ENCODE data around the gene PIGH. TPM values are rescaled to one million over a fixed set of nuclear protein-coding genes. Genes with fewer than 3 reads are reported as not detected.

PIGH gene, protein sequence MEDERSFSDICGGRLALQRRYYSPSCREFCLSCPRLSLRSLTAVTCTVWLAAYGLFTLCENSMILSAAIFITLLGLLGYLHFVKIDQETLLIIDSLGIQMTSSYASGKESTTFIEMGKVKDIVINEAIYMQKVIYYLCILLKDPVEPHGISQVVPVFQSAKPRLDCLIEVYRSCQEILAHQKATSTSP
- 10 to 100 TPM in 6 of 9 donors, 1 to 10 TPM in 3; 8.0 to 21.3 (median 11.4) TPM for total RNA-seq
- 10 to 100 TPM; 12.2 to 30.0 TPM for polyA plus RNA-seq
- long read RNA-seq, donor 1, transcript PIGH-201 (4 exons, 1,420 nt): major isoform, 8 of 15 reads
- long read RNA-seq, donor 1, partial matches to known transcripts: 1 of 15 reads
- long read RNA-seq, donor 1, other reads (novel, unspliced or antisense): 3 of 15 reads
- long read RNA-seq, donor 2, transcript PIGH-201 (4 exons, 1,420 nt): major isoform, 50 of 62 reads
- long read RNA-seq, donor 2, partial matches to known transcripts: 1 of 62 reads
- long read RNA-seq, donor 2, other reads (novel, unspliced or antisense): 6 of 62 reads
- long read RNA-seq, donor 3, transcript PIGH-201 (4 exons, 1,420 nt): major isoform, 13 of 14 reads
- long read RNA-seq, donor 3, partial matches to known transcripts: 0 of 14 reads
- long read RNA-seq, donor 3, other reads (novel, unspliced or antisense): 1 of 14 reads

DNA sequence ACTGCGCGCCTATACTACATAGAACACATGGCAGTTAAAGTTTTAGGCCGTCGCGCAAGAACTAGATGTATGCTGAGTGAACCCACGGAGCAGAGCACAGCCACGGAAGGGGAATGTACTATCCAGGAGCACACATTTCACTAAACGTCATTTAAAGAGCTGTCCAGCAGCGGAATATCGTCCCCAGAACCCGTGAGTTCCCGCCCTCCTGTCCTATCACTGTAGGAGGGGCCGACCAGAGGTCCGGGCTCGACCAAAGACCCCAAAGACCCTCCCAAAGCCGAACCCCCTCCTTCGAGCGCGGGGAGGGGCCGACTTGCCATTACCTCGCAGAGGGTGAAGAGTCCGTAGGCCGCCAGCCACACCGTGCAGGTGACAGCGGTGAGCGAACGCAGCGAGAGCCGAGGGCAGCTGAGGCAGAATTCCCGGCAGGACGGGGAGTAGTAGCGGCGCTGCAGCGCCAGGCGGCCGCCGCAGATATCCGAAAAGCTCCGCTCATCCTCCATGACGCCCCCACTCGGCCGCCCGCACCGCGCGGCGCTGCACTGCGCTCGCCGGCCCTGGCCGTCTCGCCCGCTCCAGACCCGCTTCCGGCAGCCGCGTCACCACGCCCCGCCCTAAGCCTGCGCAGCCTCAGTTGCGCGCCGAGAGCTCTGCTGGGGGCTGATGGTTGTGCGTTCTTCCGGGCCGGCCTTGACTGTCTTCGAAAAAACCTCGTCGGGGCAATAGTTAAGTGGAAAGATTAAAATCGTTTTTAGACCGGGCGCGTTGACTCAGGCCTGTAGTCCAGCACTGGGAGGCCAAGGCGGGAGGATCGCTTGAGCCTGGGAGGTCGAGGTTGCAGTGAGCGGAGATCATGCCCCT is at the start of gene PIGH:
PIGH (minus strand) TSS at position 571 of the 864 bp plus-strand sequence; CDS start at position 506, 65 bp downstream.
- peak in 1 of 2 donors; percentile 79 for TF ChIP-seq POLR2A (IDR thresholded peaks at IDR 0.05)
- TF ChIP-seq, protein P1, sequence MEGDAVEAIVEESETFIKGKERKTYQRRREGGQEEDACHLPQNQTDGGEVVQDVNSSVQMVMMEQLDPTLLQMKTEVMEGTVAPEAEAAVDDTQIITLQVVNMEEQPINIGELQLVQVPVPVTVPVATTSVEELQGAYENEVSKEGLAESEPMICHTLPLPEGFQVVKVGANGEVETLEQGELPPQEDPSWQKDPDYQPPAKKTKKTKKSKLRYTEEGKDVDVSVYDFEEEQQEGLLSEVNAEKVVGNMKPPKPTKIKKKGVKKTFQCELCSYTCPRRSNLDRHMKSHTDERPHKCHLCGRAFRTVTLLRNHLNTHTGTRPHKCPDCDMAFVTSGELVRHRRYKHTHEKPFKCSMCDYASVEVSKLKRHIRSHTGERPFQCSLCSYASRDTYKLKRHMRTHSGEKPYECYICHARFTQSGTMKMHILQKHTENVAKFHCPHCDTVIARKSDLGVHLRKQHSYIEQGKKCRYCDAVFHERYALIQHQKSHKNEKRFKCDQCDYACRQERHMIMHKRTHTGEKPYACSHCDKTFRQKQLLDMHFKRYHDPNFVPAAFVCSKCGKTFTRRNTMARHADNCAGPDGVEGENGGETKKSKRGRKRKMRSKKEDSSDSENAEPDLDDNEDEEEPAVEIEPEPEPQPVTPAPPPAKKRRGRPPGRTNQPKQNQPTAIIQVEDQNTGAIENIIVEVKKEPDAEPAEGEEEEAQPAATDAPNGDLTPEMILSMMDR (IDR thresholded peaks at IDR 0.05): peak; percentile 32 to 77 (median 58)
- Histone ChIP-seq H3K27me3 (no peaks in the 10 kb centered on the region), H3K36me3 (no peaks in the 10 kb centered on the region), H3K4me1 (peaks cover 0 to 16% (median 6%) of the 10 kb centered on the region in 12 donors), H3K9me3 (no peaks in the 10 kb centered on the region), H3K27ac (peak within 1 kb of the TSS; percentile 15 to 93 (median 85)), H3K4me3 (peak within 1 kb of the TSS; percentile 55 to 99 (median 83))
- 3 to 9% (median 4%) methylated on average over 28 to 77 of the region's 77 CpGs for WGBS, 4 donors
- DNase-seq (peak; percentile 89 to 96 (median 92)), ATAC-seq (peak; percentile 98 to 100 (median 99))
- intact Hi-C loops (cut with DNase I): loop anchor here in 3 of 10 donors (2.0 to 5.0 kb wide), 4 partner anchors 67 to 97 kb away; partner anchors contain the start of genes RDH11 (in 1 of the 3) and VTI1B (in 1 of the 3)

DNA sequence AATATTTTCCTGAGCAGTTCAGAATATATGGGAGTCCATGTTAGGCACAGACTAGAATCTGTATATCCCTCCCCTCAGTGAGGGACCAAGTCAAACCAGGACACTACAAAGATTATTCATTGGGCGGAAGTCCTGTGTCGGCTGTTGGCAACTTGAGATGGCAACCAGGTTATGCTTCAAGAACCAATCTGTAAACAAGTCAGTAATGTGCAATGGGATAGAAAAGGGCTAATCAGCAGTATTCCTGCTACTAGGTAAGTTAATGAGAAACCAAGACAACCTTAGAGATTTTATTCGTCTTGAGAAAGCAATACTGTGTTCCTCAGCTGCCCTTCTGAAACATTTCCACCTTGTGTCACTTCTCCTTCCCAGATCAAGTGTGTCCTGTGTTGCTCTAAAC is 46.1 kb upstream of the PIGH start:
- DNase-seq: no peak
- 82 to 95% (median 94%) methylated on average over 3 of the region's 3 CpGs for WGBS, 4 donors
- Histone ChIP-seq H3K27ac (peak overlapping the region in 2 of 12 donors; percentile 8 to 46), H3K36me3 (peaks cover 0 to 57% (median 35%) of the 10 kb centered on the region in 9 donors), H3K9me3 (no peaks in the 10 kb centered on the region), H3K27me3 (no peaks in the 10 kb centered on the region), H3K4me3 (no peak overlapping the region), H3K4me1 (peaks cover 0 to 13% (median 0%) of the 10 kb centered on the region in 12 donors)
- no peak for ATAC-seq
- no peak for TF ChIP-seq POLR2A (IDR thresholded peaks at IDR 0.05)
- TF ChIP-seq, protein P1 (IDR thresholded peaks at IDR 0.05): no peak
- intact Hi-C loops (cut with DNase I): no loop called here

DNA sequence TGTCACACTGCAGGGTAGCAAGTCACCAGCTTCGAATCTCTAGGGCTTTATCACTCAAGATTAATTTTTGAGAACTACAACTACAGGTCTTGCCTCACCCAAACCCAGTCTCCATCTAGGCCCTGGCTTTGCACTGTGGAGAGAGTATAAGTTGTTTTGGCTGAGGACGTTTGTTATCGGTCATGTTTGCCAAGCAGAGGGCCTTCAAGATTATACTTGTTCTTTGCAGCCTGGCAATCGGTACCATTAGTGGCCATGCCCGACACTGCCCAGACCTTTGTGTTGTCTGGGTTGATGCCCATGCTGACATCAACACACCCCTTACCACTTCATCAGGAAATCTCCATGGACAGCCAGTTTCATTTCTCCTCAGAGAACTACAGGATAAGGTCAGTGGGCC is 45.3 kb upstream of the PIGH start:
- peaks cover 0 to 50% (median 29%) of the 10 kb centered on the region in 9 donors for H3K36me3 ChIP-seq
- WGBS, 4 donors: 56 to 75% (median 60%) methylated on average over 5 of the region's 5 CpGs

More for the DNA sequence above, 45.3 kb upstream of the PIGH start:
- intact Hi-C loops (cut with DNase I): no loop called here
- peak overlapping the region in 6 of 12 donors; percentile 7 to 46 (median 11) for H3K27ac ChIP-seq
- ATAC-seq: peak; percentile 68 to 95 (median 82)
- H3K27me3 ChIP-seq: no peaks in the 10 kb centered on the region
- DNase-seq: peak in 2 of 5 donors; percentile 11 to 46
- H3K4me1 ChIP-seq: peaks cover 0 to 13% (median 0%) of the 10 kb centered on the region in 12 donors
- TF ChIP-seq, protein P1 (IDR thresholded peaks at IDR 0.05): no peak
- no peak for TF ChIP-seq POLR2A (IDR thresholded peaks at IDR 0.05)
- H3K9me3 ChIP-seq: no peaks in the 10 kb centered on the region
- no peak overlapping the region for H3K4me3 ChIP-seq
